HUES64 (cell line): Measurements from ENCODE around the gene HLX. TPM values are rescaled to one million over a fixed set of nuclear protein-coding genes. Genes with fewer than 3 reads are reported as not detected.

Source experiments
- H3K27ac ChIP-seq: 2 replicates; pipeline ENCODE4 v1.7.0; 2013; ENCODE audit warnings: low read depth, low read length, inconsistent platforms
- H3K27me3 ChIP-seq: 2 replicates; pipeline ENCODE4 v1.6.1; 2013; ENCODE audit warnings: mild to moderate bottlenecking, low read length; ENCODE audit not compliant: insufficient read depth
- H3K36me3 ChIP-seq: 2 replicates; pipeline ENCODE4 v1.6.1; 2013; ENCODE audit warnings: mild to moderate bottlenecking, low read length; ENCODE audit not compliant: insufficient read depth
- H3K4me1 ChIP-seq: 2 replicates; pipeline ENCODE4 v1.6.1; 2013; ENCODE audit warnings: mild to moderate bottlenecking, low read length, moderate library complexity; ENCODE audit not compliant: insufficient read depth
- H3K4me3 ChIP-seq: 2 replicates; pipeline ENCODE4 v1.5.1; 2013; ENCODE audit warnings: mild to moderate bottlenecking, low read length, moderate library complexity
- H3K9ac ChIP-seq: 2 replicates; pipeline ENCODE4 v1.6.1; 2013; ENCODE audit warnings: mild to moderate bottlenecking, low read depth, low read length
- H3K9me3 ChIP-seq: 2 replicates; pipeline ENCODE4 v1.6.1; 2013; ENCODE audit warnings: low read depth, low read length; ENCODE audit not compliant: insufficient read depth
- WGBS: fragments of 150-250, 120-280 bp; methylation state at CpG from one replicate; pipeline ENCODE4 v1.1.7; 2013; ENCODE audit warnings: missing lambda C conversion rate; 5-methylcytosine and 5-hydroxymethylcytosine counted together
- polyA plus RNA-seq, 2 experiments: library from polyadenylated mRNA; stranded (reverse); fragments of 50-300 nt; gene quantifications; one replicate each; pipeline ENCODE4 v1.2.3, GENCODE V29; 2013

Gene HLX, protein sequence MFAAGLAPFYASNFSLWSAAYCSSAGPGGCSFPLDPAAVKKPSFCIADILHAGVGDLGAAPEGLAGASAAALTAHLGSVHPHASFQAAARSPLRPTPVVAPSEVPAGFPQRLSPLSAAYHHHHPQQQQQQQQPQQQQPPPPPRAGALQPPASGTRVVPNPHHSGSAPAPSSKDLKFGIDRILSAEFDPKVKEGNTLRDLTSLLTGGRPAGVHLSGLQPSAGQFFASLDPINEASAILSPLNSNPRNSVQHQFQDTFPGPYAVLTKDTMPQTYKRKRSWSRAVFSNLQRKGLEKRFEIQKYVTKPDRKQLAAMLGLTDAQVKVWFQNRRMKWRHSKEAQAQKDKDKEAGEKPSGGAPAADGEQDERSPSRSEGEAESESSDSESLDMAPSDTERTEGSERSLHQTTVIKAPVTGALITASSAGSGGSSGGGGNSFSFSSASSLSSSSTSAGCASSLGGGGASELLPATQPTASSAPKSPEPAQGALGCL
- polyA plus RNA-seq (2013, experiment 1 of 2) = 0.55 TPM
- polyA plus RNA-seq (2013, experiment 2 of 2) = 0.70 TPM

DNA sequence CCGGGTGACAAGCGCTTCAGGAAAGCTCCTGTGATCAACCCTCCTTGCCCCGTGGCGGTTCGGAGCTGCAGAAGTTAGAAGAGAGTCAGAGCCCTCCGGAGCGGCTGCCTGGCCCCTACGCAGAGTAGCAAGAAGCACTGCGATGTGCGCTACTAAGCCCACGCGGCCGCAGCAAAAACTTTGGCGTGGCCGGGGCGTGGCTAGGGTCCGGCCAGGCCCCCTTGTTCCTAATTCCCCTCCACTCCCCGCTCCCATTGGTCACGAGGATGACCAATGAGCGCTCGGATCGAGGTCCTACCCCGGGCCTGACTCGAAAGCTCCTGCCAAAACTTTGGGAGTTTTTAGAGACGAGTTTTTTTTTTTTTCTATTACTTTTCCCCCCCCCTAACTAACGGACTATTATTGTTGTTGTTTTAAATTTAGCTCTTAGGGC lies at the start of gene HLX:
TSS of gene HLX (plus strand) at position 368 of the 433 bp plus-strand sequence. CDS start 415 bp downstream, outside the sequence.
- Histone ChIP-seq H3K36me3 (no peaks in the 10 kb centered on the region), H3K27ac (no peak within 1 kb of the TSS), H3K4me1 (peaks cover 22% of the 10 kb centered on the region), H3K9me3 (no peaks in the 10 kb centered on the region), H3K4me3 (peak within 1 kb of the TSS; percentile 51), H3K9ac (no peak within 1 kb of the TSS), H3K27me3 (peaks cover 99% of the 10 kb centered on the region)
- under 1% methylated on average over 22 of the region's 26 CpGs for WGBS

DNA sequence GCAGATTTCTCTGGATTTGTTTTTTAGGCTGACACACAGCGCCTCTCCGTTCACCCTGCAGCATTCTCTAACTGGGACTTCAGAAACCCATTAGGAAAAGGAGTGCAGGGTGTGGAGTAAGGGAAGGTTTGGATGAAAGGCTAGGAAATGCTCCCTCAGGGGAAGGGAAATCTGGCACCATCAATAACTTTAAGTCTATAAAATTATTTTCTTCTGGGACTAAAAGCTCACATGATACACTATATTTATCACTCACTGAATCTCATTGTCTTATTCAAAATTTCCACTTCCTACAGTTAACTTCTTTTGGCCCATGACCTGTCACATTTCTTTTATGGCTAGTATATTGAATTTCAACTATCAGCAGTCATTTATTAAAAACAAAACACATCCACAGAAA lies 45.8 kb upstream of the HLX start:
- H3K27me3 ChIP-seq = no peaks in the 10 kb centered on the region
- 97% methylated on average over 2 of the region's 2 CpGs for WGBS
- H3K9ac ChIP-seq = no peak overlapping the region

DNA sequence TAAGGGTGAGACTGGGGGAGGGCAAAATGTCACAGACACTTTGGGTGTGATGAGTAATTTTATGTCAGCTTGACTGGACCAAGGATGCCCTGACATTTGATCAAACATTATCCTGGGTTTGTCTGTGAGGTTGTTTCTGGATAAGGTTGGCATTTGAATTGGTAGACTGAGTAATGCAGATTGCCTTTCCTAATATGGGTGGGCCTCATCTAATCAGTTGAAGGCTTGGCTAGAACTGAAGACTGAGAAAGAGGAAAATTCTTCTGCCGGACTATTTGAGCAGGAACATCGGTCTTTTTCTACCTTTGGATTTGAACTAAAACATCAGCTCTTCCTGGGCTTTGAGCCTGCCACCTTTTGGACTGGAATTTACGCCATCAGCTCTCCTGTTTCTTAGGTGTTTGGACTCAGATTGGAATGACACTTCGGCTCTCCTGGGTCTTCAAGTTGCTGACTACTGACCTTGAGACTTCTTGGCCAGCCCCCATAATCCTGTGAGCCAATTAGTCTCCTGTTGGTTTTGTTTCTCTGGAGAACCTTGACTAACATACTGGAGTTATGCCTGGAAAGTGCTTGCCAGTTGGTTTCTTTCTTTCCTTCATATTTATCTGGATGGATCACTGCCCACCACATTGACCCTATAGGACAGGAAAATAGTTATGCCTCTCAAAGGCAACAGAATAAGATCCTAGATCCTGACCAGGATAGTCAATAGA lies 44.9 kb upstream of the HLX start:
- H3K36me3 ChIP-seq = no peaks in the 10 kb centered on the region
- no peaks in the 10 kb centered on the region for H3K4me1 ChIP-seq
- H3K4me3 ChIP-seq = no peak overlapping the region
- H3K9ac ChIP-seq = no peak overlapping the region
- H3K27me3 ChIP-seq = no peaks in the 10 kb centered on the region
- no peak overlapping the region for H3K27ac ChIP-seq
- whole genome bisulfite sequencing = 93% methylated on average over 4 of the region's 4 CpGs
- H3K9me3 ChIP-seq = no peaks in the 10 kb centered on the region

More for the DNA sequence above, 45.8 kb upstream of the HLX start:
- Histone ChIP-seq H3K27ac (no peak overlapping the region), H3K36me3 (no peaks in the 10 kb centered on the region), H3K4me1 (no peaks in the 10 kb centered on the region), H3K9me3 (no peaks in the 10 kb centered on the region), H3K4me3 (no peak overlapping the region)

DNA sequence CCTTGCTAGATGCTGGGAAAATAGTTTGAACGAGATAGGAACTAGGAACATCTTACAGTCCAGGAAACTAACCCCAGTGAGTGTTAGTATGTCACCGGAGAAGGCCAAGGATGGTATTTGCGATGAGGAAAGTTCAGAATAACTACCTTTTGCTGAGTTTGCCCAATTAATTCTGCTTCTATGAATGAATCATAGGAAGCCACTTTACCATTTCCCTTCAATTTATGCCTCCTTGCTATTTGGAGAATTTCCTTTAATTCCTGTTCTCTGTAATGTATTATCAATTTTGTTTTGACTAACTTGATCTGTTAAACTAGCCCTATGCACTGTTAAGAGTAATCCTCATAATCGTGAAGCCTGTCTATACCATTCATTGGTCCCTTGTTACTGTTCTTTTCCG lies 40.7 kb upstream of the HLX start:
- Histone ChIP-seq H3K9ac (no peak overlapping the region), H3K27ac (no peak overlapping the region), H3K36me3 (no peaks in the 10 kb centered on the region), H3K4me3 (no peak overlapping the region), H3K27me3 (no peaks in the 10 kb centered on the region), H3K4me1 (no peaks in the 10 kb centered on the region), H3K9me3 (no peaks in the 10 kb centered on the region)
- WGBS = 95% methylated on average over 5 of the region's 5 CpGs

DNA sequence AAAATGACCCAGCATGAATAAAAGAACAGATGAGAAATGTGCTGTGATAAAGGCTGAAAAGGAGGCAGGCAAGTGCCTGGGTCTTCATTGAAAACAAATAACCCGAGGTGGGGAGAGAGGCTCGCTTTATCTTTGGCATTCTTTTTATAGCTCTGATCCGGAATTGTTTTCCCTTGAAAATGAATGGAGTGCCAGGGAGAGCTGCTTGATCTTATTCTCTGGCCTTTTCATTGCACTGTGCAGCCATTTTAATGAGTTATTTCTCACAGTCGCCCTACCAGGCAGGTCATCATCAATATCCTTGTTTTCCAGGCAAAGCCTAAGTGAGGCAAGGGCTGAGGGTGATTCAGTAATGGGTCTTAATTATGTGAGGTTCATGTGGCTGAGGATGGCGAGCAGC lies 39.8 kb upstream of the HLX start:
- no peaks in the 10 kb centered on the region for H3K27me3 ChIP-seq
- H3K4me1 ChIP-seq = no peaks in the 10 kb centered on the region
- WGBS = 94% methylated on average over 5 of the region's 5 CpGs
- H3K27ac ChIP-seq = no peak overlapping the region
- H3K36me3 ChIP-seq = no peaks in the 10 kb centered on the region
- no peak overlapping the region for H3K9ac ChIP-seq
- H3K4me3 ChIP-seq = no peak overlapping the region
- H3K9me3 ChIP-seq = no peaks in the 10 kb centered on the region

DNA sequence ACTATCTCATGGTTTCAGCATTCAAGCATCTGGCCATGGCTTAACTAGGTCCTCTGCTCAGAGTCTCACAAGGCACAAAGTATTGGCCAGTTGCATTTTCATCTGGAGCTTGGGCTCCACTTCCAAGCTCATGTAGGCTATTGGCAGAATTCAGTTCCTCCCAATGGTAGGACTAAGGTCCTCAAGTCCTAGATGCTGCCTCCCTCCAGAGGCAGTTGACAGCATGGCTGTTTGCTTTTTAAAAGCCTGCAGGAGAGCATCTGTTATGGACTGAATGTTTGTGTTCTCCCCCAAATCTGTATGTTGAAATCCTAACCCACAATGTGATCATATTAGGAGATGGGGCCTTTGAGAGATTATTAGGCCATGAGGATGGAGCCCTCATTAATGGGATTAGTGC lies 38.0 kb upstream of the HLX start:
- H3K9ac ChIP-seq = no peak overlapping the region
- H3K36me3 ChIP-seq = no peaks in the 10 kb centered on the region
- H3K27me3 ChIP-seq = no peaks in the 10 kb centered on the region
- no peaks in the 10 kb centered on the region for H3K9me3 ChIP-seq
- no peak overlapping the region for H3K27ac ChIP-seq
- H3K4me1 ChIP-seq = no peaks in the 10 kb centered on the region
- no peak overlapping the region for H3K4me3 ChIP-seq

DNA sequence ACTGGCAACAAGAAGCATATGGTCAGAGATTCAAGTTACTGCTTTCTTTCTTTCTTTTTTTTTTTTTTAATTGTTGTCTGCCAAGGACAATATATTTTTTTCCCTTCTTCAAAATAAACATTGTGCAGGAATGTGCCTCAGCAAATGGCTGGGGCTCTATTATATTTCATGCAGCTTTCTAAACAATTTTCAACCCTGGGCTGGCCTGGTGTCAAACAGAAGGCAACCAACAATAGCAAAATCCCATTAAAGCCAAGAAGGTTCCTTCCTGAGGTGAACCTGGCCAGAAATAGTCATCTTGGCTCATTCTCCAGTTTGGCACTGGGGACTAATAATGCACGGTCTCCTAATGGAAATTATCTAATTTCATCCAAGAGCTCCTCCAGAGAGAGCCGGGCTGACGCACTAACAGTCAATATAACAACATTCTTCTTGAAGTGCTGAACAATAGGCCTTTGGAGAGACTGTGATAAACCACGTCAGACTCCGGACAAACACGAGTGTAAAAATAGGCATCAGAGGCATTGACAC lies 35.7 kb upstream of the HLX start:
- Histone ChIP-seq H3K4me3 (no peak overlapping the region), H3K4me1 (no peaks in the 10 kb centered on the region), H3K27ac (no peak overlapping the region), H3K9ac (no peak overlapping the region), H3K9me3 (no peaks in the 10 kb centered on the region), H3K27me3 (no peaks in the 10 kb centered on the region), H3K36me3 (no peaks in the 10 kb centered on the region)
- WGBS = 91% methylated on average over 6 of the region's 6 CpGs

DNA sequence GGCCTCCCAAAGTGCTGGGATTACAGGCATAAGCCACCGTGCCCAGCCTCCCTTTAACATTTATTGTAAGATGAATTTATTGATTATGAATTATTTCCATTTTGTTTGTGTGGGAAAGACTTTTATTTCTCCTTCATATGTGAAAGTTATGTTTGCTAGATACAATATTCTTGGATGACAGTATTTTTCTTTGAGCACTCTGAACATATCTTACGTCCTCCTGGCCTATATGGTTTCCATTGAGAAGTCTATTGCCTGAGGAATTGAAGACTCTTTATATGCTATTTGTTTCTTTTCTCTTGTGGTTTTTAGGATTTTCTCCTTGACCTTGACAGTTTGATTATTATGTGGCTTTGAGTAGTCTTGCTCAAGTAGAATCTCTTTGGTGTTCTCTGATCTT lies 26.8 kb upstream of the HLX start:
- 100% methylated on average over 2 of the region's 2 CpGs for WGBS
- no peaks in the 10 kb centered on the region for H3K4me1 ChIP-seq

DNA sequence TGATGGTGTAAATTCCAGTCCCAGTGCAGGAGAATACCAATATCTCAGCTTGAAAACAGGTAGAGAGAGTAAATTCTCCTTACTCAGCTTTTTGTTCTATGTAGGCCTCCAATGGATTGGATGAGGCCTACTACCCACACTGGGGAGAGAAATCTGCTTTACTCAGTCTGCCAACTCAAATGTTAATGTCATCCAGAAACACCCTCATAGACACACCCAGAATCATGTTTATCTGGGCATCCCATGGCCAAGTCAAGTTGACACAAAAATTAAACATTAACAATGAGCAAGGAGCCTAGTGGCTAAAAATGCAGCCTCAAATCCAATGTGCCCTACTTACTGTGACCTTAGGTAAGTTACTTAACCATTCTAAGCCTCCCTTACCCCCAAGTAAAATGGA lies 6.9 kb upstream of the HLX start:
- Histone ChIP-seq H3K36me3 (no peaks in the 10 kb centered on the region), H3K4me1 (peaks cover 4% of the 10 kb centered on the region), H3K27ac (no peak overlapping the region), H3K4me3 (no peak overlapping the region), H3K9me3 (no peaks in the 10 kb centered on the region), H3K27me3 (peaks cover 34% of the 10 kb centered on the region), H3K9ac (no peak overlapping the region)

More for the DNA sequence above, 26.8 kb upstream of the HLX start:
- Histone ChIP-seq H3K36me3 (no peaks in the 10 kb centered on the region), H3K27me3 (no peaks in the 10 kb centered on the region), H3K9me3 (no peaks in the 10 kb centered on the region), H3K27ac (no peak overlapping the region), H3K9ac (no peak overlapping the region), H3K4me3 (no peak overlapping the region)

DNA sequence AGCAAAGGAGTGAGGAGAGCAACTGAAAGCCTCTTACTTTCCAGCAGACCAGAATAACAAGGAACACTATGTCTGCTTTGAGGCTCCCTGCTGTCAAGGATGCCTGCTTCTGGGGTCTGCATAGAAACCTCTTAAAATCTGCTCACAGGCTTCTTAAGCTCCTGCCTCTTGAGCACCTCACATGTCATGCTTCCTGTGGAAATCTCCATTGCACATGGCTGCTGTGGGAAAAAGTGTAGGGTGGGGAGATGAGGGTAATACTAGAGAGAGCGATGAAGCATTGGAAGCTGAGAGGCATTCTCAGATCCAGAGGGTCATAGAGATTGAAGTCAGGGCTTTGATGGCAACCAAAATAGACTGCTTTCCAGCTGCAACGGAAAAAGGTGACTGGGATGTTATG lies 6.2 kb upstream of the HLX start:
- H3K9me3 ChIP-seq = no peaks in the 10 kb centered on the region
- H3K36me3 ChIP-seq = no peaks in the 10 kb centered on the region
- H3K27me3 ChIP-seq = peaks cover 42% of the 10 kb centered on the region
- WGBS = 81% methylated on average over 2 of the region's 2 CpGs
- H3K4me1 ChIP-seq = peaks cover 11% of the 10 kb centered on the region
- H3K9ac ChIP-seq = no peak overlapping the region
- H3K4me3 ChIP-seq = no peak overlapping the region
- H3K27ac ChIP-seq = no peak overlapping the region
